Mesodermal cell (in vitro differentiated cells): ENCODE results near the gene TTBK2.

ENCODE experiments used
- H3K27ac ChIP-seq: 2 replicates; pipeline ENCODE4 v1.7.0; 2013; ENCODE audit warnings: mild to moderate bottlenecking, low read depth, low read length, moderate library complexity; ENCODE audit not compliant: severe bottlenecking
- H3K36me3 ChIP-seq: 2 replicates; pipeline ENCODE4 v1.7.1; 2013; ENCODE audit warnings: mild to moderate bottlenecking, low read length, moderate library complexity; ENCODE audit not compliant: control insufficient read depth, insufficient read depth
- H3K4me1 ChIP-seq: one replicate; pipeline ENCODE4 v1.7.1; 2013; ENCODE audit warnings: mild to moderate bottlenecking, low read length; ENCODE audit not compliant: insufficient read depth, control insufficient read depth, poor library complexity, severe bottlenecking
- H3K4me3 ChIP-seq: 2 replicates; pipeline ENCODE4 v1.7.0; 2013; ENCODE audit warnings: low read length, control low read depth, mild to moderate bottlenecking; ENCODE audit not compliant: insufficient read depth, poor library complexity, severe bottlenecking; ENCODE audit errors: extremely low read depth
- H3K9me3 ChIP-seq: 2 replicates; pipeline ENCODE4 v1.7.1; 2013; ENCODE audit warnings: mild to moderate bottlenecking, low read length, moderate library complexity; ENCODE audit not compliant: control insufficient read depth
- WGBS, 2 experiments: methylation state at CpG; one replicate each; pipeline ENCODE4 v1.1.5; 2013; ENCODE audit warnings: missing lambda C conversion rate in 2 of 2; ENCODE audit not compliant: insufficient coverage in 2 of 2; 5-methylcytosine and 5-hydroxymethylcytosine counted together

The TTBK2 gene

GRCh38 chr15:42736178-42736792 is 184.3 kb downstream of the TTBK2 start:
- peaks cover 7% of the 10 kb centered on the region for H3K4me1 ChIP-seq
- no peaks in the 10 kb centered on the region for H3K9me3 ChIP-seq
- H3K36me3 ChIP-seq: peaks cover 45% of the 10 kb centered on the region
- 2% methylated on average over 33 to 34 of the region's 55 CpGs for WGBS, 2 experiments
- peak overlapping the region; percentile 29 for H3K27ac ChIP-seq
- peak overlapping the region; percentile 77 for H3K4me3 ChIP-seq

DNA sequence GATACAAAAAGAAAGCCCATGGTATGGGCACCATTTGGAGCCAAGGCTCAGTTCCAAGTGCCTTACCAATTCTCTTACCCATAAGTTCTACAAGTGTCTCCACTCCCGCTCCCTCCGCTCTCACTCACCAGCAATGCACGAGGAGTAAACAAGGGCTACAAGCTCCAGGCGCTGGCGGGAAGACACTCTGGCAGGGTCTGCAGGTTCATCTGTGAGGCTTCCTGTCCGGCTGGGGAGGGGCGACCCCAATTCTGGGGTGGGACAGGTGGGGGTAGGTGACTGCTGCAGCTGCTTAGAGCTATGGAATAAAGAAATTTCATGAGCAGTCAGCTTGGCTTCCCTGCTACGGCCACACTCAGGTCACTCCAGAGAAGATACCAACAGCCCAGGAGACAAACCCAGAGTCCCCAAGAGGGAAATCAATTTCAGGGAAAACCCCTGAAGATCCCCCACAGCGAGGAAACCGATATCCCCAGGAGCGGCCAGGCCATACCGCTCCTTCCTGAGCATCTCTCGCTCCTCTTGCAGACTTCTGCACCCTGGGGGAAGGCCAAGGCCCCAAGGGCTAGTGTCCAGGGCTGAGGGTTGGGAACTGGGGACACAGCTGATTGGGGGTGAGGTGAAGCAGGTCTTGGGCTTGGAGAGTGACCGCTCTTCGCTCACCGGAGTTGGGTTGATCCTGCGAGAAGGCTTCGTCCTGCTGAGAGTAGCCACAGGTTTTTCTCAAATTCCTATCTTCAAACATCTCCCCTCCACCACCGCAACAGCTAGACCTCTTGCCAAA is 185.0 kb downstream of the TTBK2 start:
- WGBS, 2 experiments: 92 to 93% methylated on average over 16 to 18 of the region's 19 CpGs
- peaks cover 52% of the 10 kb centered on the region for H3K36me3 ChIP-seq

DNA sequence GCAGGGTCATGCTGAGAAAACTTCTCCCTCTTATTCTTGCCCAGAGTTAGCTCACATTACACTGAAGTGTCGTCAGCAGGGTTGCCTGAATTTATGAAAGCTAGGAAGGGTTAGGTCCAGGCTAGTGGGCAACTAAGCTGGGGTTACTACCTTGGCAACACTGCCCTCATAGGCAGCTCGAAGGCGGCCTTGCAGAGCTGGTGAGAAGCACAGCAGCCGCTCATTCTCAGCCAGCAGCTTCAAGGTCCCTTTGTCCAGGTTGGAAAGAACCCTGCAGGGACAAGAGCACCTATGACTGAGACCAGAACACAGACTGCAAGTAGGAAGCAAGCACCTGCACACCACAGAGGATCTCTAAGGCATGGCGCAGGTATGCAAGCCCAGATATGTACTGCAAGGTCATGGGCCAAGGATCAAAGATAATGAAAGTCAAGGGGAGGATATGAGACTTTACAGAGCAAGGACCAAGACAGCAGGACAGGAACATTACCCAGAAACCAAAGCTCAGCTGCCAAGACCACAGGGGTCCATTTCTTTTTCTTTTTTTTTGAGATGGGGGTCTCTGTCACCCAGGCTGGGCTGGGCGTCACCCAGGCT is 186.4 kb downstream of the TTBK2 start:
- H3K9me3 ChIP-seq: no peaks in the 10 kb centered on the region
- peaks cover 7% of the 10 kb centered on the region for H3K4me1 ChIP-seq
- H3K36me3 ChIP-seq: peaks cover 65% of the 10 kb centered on the region
- 96 to 99% methylated on average over 5 to 6 of the region's 6 CpGs for WGBS, 2 experiments
- no peak overlapping the region for H3K4me3 ChIP-seq
- no peak overlapping the region for H3K27ac ChIP-seq

More for the DNA sequence above, 185.0 kb downstream of the TTBK2 start:
- Histone ChIP-seq H3K4me3 (peak overlapping the region; percentile 77), H3K27ac (no peak overlapping the region), H3K4me1 (peaks cover 7% of the 10 kb centered on the region), H3K9me3 (no peaks in the 10 kb centered on the region)

DNA sequence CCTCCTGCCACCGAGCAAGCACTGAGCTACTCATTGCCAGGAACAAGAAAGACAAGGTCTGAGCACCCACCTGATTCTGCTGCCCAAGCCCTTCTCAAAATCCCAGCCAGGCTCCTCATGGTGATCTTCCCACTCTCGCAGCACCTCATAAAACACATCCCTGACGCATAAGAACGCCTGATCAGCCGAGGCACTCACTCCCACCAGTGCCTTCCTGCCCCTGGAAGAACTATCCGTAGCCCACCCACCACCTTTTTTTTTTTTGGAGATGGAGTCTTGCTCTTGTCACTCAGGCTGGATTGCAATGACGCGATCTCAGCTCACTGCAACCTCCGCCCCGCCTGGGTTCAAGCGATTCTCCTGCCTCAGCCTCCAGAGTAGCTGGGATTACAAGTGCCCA is 187.6 kb downstream of the TTBK2 start:
- 90 to 92% methylated on average over 5 of the region's 11 CpGs for WGBS, 2 experiments
- Histone ChIP-seq H3K9me3 (no peaks in the 10 kb centered on the region), H3K36me3 (peaks cover 74% of the 10 kb centered on the region), H3K4me3 (no peak overlapping the region), H3K4me1 (peaks cover 7% of the 10 kb centered on the region), H3K27ac (no peak overlapping the region)

DNA sequence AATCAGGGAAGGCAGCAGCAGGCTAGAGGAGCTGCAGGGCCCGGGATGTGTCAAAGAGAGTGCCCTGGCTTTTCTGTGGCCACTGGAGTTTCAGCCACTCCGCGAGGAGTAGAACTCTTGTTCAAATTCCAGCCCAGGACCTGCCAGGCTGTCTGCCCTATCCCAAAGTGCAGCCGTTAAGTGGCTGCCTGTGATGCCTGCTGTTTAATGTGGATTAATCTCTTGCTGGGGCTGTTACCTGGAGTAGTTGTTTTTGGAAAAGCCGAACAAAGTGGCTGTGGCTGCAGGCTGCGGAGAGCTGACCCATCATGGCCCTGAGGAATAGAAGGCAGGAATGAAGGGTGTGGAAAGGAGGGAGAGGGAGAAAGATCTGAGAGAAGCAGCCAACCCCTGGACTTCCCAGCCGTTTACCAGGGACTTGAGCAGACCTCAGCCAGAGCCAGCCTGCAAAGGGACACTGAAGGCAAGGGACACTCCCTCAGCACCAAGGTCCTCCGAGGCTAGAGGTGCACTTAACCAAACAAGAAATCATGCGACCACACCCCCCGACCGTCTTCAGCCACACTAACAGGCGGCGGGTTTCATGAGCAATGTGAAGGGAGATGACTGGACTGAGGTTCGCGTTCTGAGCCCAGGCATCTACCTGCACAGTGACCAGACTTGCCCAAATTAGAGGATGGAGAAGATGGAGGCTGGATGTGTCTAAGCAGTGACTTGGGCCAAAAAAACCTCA is 188.3 kb downstream of the TTBK2 start:
- 95 to 97% methylated on average over 14 to 15 of the region's 15 CpGs for WGBS, 2 experiments
- peaks cover 7% of the 10 kb centered on the region for H3K4me1 ChIP-seq
- no peaks in the 10 kb centered on the region for H3K9me3 ChIP-seq
- H3K27ac ChIP-seq: no peak overlapping the region
- peaks cover 82% of the 10 kb centered on the region for H3K36me3 ChIP-seq
- H3K4me3 ChIP-seq: no peak overlapping the region

GRCh38 chr15:42731461-42731860 is 189.1 kb downstream of the TTBK2 start:
- no peak overlapping the region for H3K27ac ChIP-seq
- no peaks in the 10 kb centered on the region for H3K9me3 ChIP-seq
- peaks cover 7% of the 10 kb centered on the region for H3K4me1 ChIP-seq
- peaks cover 90% of the 10 kb centered on the region for H3K36me3 ChIP-seq
- WGBS, 2 experiments: 87 to 89% methylated on average over 1 to 4 of the region's 6 CpGs
- H3K4me3 ChIP-seq: no peak overlapping the region

- Histone ChIP-seq H3K36me3 (peaks cover 96% of the 10 kb centered on the region), H3K9me3 (no peaks in the 10 kb centered on the region), H3K4me3 (no peak overlapping the region), H3K27ac (no peak overlapping the region), H3K4me1 (peaks cover 4% of the 10 kb centered on the region)
- 96 to 98% methylated on average over 13 to 14 of the region's 14 CpGs for WGBS, 2 experiments
These were observed 190.0 kb downstream of the TTBK2 start for GRCh38 chr15:42730536-42730935.

- Histone ChIP-seq H3K9me3 (no peaks in the 10 kb centered on the region), H3K4me3 (no peak overlapping the region), H3K4me1 (no peaks in the 10 kb centered on the region), H3K36me3 (peaks cover 96% of the 10 kb centered on the region), H3K27ac (no peak overlapping the region)
- 87 to 90% methylated on average over 5 to 7 of the region's 8 CpGs for WGBS, 2 experiments
These were observed 190.4 kb downstream of the TTBK2 start for GRCh38 chr15:42730135-42730534.

- H3K4me3 ChIP-seq: no peak overlapping the region
- 93 to 94% methylated on average over 5 to 6 of the region's 7 CpGs for WGBS, 2 experiments
- no peaks in the 10 kb centered on the region for H3K9me3 ChIP-seq
- no peaks in the 10 kb centered on the region for H3K4me1 ChIP-seq
- H3K36me3 ChIP-seq: peaks cover 96% of the 10 kb centered on the region
- H3K27ac ChIP-seq: no peak overlapping the region
These were observed 191.2 kb downstream of the TTBK2 start for GRCh38 chr15:42729409-42729808.

GRCh38 chr15:42728972-42729371 is 191.6 kb downstream of the TTBK2 start:
- 89% methylated on average over 5 of the region's 14 CpGs; no CpG with 5 or more reads in 1 of the 2 experiments for WGBS, 2 experiments
- Histone ChIP-seq H3K4me3 (no peak overlapping the region), H3K36me3 (peaks cover 96% of the 10 kb centered on the region), H3K4me1 (no peaks in the 10 kb centered on the region), H3K9me3 (no peaks in the 10 kb centered on the region), H3K27ac (no peak overlapping the region)
